Iris pigment epithelial cell (primary cell): Measurements from ENCODE around the gene TCAIM.
"Not testable (repeated sequence)": the region's sequence is repeated elsewhere in the genome, so short reads cannot be mapped to it uniquely, and the experiment has no call there.

Source experiments
- DNase-seq: peaks from one replicate; pipeline ENCODE4 v3.0.0-alpha.2; 2011; ENCODE audit warnings: low read depth

The TCAIM gene

DNA sequence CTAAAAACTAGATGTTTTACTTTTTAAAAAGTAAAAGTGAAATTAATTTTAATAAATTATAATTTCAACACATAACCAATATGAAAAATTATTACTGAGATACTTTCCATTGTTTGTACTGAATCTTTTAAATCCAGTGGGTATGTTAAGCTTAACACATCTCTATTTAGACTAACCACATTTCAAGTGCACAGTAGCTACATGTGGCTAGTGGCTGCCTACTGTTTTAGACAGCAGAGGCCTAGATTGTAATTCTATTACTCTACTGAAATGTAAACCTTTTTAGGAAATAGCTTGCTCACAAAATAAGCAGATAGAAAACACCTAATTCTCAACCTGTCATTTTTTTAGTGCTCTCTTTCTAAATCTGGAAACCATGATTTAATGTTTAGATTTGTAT is 4.9 kb downstream of the TCAIM start:
- no peak for DNase-seq

- peak; percentile 18 for DNase-seq
These were observed 8.0 kb downstream of the TCAIM start for GRCh38 chr3:44346590-44346989.

- no peak for DNase-seq
These were observed 10.4 kb downstream of the TCAIM start for GRCh38 chr3:44348993-44349392.

GRCh38 chr3:44353355-44353924 is 14.9 kb downstream of the TCAIM start:
- DNase-seq = no peak

- peak; percentile 94 for DNase-seq
These were observed 16.9 kb downstream of the TCAIM start for GRCh38 chr3:44355362-44356033.

- no peak for DNase-seq
These were observed 20.7 kb downstream of the TCAIM start for GRCh38 chr3:44359146-44359751.

GRCh38 chr3:44363591-44363990 is 25.0 kb downstream of the TCAIM start:
- no peak for DNase-seq

DNA sequence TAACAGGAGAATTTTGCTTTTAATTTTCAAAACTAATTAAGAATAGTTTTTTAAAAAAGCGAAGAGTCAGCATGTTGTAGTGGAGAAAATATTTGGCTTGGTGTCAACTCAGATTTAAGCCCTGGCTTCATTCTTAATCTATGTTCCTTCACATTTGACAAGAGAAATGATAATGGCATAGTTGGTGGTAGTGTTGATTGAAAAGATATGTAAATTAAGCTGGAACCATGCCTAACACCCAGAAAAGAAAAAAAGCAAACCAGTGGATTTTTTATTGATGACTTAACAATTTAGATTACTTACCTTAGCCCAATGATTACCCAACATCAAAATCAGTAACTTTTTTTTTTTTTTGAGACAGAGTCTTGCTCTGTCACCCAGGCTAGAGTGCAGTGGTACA is 27.4 kb downstream of the TCAIM start:
- DNase-seq = no peak

DNA sequence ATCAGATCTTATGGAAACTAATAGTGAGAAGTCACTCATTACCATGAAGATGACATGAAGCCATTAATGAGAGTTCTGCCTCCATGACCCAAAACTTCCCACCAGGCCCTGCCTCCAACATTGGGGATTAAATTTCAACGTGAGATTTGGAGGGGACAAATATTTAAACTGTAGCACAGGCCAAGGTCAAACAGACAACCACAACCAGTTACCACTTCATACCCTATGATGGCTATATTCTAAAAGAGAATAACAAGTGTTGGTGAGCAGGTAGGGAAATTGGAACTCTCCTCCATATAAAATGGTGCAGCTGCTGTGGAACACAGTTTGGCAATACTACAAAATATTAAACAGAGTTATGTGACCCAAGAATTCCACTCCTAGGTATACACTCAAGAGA is 36.9 kb downstream of the TCAIM start:
- DNase-seq = no peak

GRCh38 chr3:44387404-44387803 is 48.8 kb downstream of the TCAIM start:
- DNase-seq = no peak

DNA sequence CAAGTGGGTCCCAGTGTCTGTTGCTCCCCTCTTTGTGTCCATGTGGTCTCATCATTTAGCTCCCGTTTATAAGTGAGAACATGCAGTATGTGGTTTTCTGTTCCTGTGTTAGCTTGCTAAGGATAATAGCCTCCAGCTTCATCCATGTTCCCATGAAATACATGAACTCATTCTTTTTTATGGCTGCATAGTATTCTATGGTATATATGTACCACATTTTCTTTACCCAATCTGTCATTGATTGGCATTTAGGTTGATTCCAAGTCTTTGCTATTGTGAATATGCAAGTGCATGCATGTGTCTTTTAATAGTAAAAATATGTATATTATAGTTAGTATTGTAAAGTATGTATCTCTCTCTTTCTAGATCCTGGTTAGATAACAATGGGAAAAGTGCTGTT is 53.9 kb downstream of the TCAIM start:
- no peak for DNase-seq

DNA sequence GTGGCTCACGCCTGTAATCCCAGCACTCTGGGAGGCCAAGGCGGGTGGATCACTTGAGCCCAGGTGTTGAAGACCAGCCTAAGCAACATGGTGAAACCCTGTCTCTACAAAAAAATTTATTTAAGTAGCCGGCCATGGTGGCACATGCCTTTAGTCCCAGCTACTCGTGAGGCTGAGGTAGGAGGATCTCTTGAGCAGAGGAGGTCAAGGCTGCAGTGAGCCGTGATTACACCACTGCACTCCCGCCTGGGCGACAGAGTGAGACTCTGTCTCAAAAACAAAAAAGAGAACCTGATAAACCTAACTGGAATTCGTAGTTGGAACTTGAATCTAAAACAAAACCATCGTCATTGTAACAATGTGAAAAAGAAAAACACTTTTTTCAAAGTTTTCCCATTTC is 57.1 kb downstream of the TCAIM start:
- DNase-seq = no peak

- DNase-seq = no peak
These were observed 57.9 kb downstream of the TCAIM start for GRCh38 chr3:44396200-44397171.

- not testable (repeated sequence) for DNase-seq
These were observed 59.7 kb downstream of the TCAIM start for GRCh38 chr3:44398271-44398670.

DNA sequence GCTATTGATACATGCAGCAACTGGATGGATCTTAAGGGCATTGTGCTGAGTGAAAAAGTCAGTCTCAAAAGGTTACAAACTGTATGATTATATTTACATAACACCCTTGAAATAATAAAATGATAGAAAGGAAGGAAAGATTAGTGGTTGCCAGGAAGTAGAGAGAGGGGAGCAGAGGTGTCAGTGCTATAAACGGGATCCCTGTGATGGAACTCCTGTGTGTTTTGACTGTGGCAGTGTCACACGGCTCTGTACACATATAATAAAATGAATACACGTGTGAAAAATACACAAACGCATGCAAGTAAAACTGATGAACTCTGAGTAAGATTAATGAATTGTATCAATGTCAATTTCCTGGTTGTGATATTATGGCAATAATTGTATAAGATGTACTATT is 60.3 kb downstream of the TCAIM start:
- no peak for DNase-seq

- DNase-seq = no peak
These were observed 62.2 kb downstream of the TCAIM start for GRCh38 chr3:44400771-44401170.

DNA sequence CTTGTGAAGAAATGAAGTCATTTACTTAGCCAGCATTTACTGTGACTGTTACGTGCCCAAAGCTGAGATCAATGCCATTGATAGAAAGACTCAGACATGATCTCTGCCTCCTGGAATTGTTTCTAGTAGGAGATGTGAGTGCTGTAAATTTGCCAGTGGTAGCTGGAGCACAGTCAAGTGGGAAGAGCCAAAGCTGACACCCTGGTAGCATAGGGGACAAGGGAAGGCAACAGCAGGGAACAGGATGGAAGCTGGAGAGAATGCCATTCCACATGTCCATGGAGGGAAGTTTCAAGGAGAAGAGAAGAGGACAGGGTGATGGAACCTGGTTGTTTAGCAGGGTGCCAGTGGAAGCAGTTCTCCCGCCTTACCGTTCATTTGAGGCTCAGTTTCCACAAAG is 64.0 kb downstream of the TCAIM start:
- DNase-seq = no peak

DNA sequence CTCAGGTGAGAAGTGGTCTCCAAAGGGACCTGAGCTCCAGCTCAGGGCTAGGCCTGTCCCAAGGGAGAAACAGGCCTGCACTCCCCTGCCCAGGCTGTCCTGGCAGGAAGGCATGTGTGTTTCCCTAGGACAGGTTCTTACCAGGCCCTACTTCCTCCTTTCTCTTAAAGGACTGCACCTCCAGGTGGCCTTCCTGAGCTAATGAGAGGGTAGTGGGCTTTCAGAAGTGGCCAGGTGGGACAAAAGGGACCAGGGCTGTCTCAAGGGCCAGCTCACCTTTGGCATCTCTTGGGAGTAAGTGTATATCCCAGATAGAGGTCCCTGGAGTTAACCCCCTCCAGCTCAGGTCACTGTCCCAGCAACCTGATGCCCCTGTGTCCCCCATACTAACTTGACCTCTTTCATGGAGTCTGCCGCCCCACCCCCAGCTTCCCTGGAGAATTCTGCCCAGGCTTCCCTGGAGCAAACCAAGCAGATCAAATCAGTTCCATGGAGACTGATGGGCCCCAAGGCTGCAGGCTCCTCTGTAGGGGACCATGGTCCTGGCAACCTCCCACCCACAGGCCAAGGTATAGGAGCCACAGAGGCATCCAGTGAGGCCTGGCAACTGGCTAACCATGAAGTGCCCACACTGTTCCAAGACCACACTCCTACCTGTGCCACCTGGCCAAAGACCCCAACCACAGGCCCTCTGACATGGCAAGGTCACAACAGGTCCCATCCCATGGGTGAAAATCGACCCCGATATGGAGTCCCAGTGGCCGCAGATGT is 71.3 kb downstream of the TCAIM start:
- no peak for DNase-seq

- DNase-seq = no peak
These were observed 72.6 kb downstream of the TCAIM start for GRCh38 chr3:44411031-44411645.

DNA sequence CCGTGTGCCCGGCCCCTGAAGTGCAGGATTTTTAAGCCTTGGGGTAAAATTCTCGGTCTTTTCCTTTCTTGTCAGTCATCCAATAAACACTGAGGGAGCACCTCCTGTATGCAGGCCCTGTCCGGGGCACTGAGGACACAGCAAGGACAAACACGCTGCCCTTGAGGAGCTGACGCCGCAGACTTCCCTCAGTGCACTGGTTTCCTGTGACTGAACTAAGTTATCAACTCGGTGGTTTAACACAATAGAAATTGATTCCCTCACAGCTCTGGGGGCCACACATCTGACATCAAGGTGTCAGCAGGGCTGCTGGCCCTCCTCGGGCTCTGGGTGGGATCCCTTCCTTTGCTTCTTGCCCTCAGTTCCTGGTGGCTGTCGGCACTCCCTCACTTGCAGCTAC is 73.8 kb downstream of the TCAIM start:
- DNase-seq = no peak

DNA sequence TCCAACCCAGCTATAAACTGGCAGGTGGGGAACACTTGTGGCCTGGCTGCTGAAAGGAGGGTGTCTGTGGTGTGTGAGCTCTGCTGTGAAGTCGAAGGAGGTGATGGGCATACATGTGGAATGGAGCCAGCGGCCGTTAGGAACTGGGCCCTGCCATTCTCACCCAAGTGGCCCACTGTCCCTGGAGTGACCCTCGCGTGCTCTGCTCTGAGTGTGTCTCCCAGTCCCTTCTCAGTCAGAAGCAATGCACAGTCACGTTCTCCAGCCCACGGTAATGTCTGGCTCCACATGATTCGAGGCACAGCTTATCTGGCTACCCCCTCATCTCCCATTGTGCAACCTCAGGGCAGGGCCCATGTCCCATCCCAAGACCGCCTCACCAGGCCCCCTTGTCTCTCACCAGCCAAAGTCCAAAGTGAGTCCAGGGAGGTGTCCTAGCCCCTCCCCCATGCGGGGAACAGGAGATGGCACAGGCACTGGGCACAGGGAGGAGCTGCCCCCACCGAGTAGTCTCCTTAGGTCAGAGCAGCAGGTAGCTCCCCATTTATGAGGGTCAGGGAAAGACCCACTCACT is 76.0 kb downstream of the TCAIM start:
- no peak for DNase-seq
